Endodermal cell (in vitro differentiated cells): ENCODE results near the gene NAB1. TPM values are rescaled to one million over a fixed set of nuclear protein-coding genes. Genes with fewer than 3 reads are reported as not detected.
A peak's percentile ranks its signal among the peaks of the same experiment; 100 is the strongest.

Experiments
- DNase-seq: peaks from one replicate; pipeline ENCODE4 v3.0.0-alpha.2; 2017
- H3K27ac ChIP-seq: 2 replicates; pipeline ENCODE4 v1.5.1; 2013; ENCODE audit warnings: mild to moderate bottlenecking, low read depth, low read length, moderate library complexity
- H3K27me3 ChIP-seq: 2 replicates; pipeline ENCODE4 v1.6.1; 2013; ENCODE audit warnings: mild to moderate bottlenecking, low read length, moderate library complexity; ENCODE audit not compliant: insufficient read depth, control insufficient read depth, poor library complexity, severe bottlenecking
- H3K36me3 ChIP-seq: 2 replicates; pipeline ENCODE4 v1.7.0; 2013; ENCODE audit warnings: mild to moderate bottlenecking, low read length, moderate library complexity; ENCODE audit not compliant: control insufficient read depth, insufficient read depth
- H3K4me1 ChIP-seq: one replicate; pipeline ENCODE4 v1.7.0; 2013; ENCODE audit warnings: low read length; ENCODE audit not compliant: control insufficient read depth, insufficient read depth
- H3K4me3 ChIP-seq: 2 replicates; pipeline ENCODE4 v1.5.1; 2013; ENCODE audit warnings: mild to moderate bottlenecking, low read length, moderate library complexity
- H3K9ac ChIP-seq: 2 replicates; pipeline ENCODE4 v1.6.1; 2013; ENCODE audit warnings: mild to moderate bottlenecking, low read length, moderate library complexity; ENCODE audit not compliant: poor library complexity, severe bottlenecking; ENCODE audit errors: extremely low read depth
- H3K9me3 ChIP-seq: 2 replicates; pipeline ENCODE4 v1.6.1; 2013; ENCODE audit warnings: mild to moderate bottlenecking, low read length, moderate library complexity; ENCODE audit not compliant: control insufficient read depth
- H3K27ac Mint-ChIP-seq: 2 replicates; pipeline ENCODE4 v1.8.0; 2020; ENCODE audit warnings: mixed read lengths
- H3K27me3 Mint-ChIP-seq: 2 replicates; pipeline ENCODE4 v1.8.0; 2021; ENCODE audit warnings: mild to moderate bottlenecking, mixed read lengths; ENCODE audit not compliant: insufficient read depth
- H3K36me3 Mint-ChIP-seq: 2 replicates; pipeline ENCODE4 v1.8.0; 2020; ENCODE audit warnings: low read depth, mixed read lengths
- H3K4me1 Mint-ChIP-seq: 2 replicates; pipeline ENCODE4 v1.8.0; 2020; ENCODE audit warnings: mixed read lengths
- H3K4me3 Mint-ChIP-seq: 2 replicates; pipeline ENCODE4 v1.8.0; 2020; ENCODE audit warnings: mild to moderate bottlenecking, moderate library complexity, mixed read lengths
- H3K9me3 Mint-ChIP-seq: 2 replicates; pipeline ENCODE4 v1.8.0; 2020; ENCODE audit warnings: mild to moderate bottlenecking, mixed read lengths
- CTCF ChIP-seq: fragments of 200-600 bp; sonication (generic); conservative IDR thresholded peaks from 2 replicates; pipeline ENCODE4 v1.5.0; 2021; ENCODE audit warnings: antibody characterized with exemption, mild to moderate bottlenecking
- WGBS, 2 experiments: methylation state at CpG; one replicate each; pipeline versions ENCODE4 v1.1.5 to v1.1.7; 2013; ENCODE audit warnings: missing lambda C conversion rate in 2 of 2, mixed read lengths in 1 of 2; ENCODE audit not compliant: insufficient coverage in 1 of 2, insufficient read length in 1 of 2; 5-methylcytosine and 5-hydroxymethylcytosine counted together
- total RNA-seq, 2 donors: library from RNA; stranded (reverse); fragmentation: NEBNext Ultra II Directional in 1 of 2; extraction: Animal tissue kit (Norgen Biotek cat#: 25700) in 1 of 2; gene quantifications; 2 replicates in 1 of 2; 3 replicates in 1 of 2; pipeline ENCODE4 v1.2.1, GENCODE V29; 2021

The NAB1 gene
- total RNA-seq, 2 donors from 2014 or later = 21.7 to 36.1 TPM

GRCh38 chr2:190634381-190634780 lies 14.5 kb upstream of the NAB1 start:
- H3K9me3 Mint-ChIP-seq = no peaks in the 10 kb centered on the region
- Histone ChIP-seq H3K4me3 (no peak overlapping the region), H3K36me3 (no peaks in the 10 kb centered on the region), H3K4me1 (peaks cover 14% of the 10 kb centered on the region), H3K27me3 (no peaks in the 10 kb centered on the region), H3K9me3 (no peaks in the 10 kb centered on the region), H3K9ac (no peak overlapping the region), H3K27ac (no peak overlapping the region)
- 92 to 96% methylated on average over 3 of the region's 3 CpGs for WGBS, 2 experiments
- peak overlapping the region; percentile 62 for H3K27ac Mint-ChIP-seq
- H3K36me3 Mint-ChIP-seq = no peaks in the 10 kb centered on the region
- TF ChIP-seq CTCF = no peak
- H3K4me1 Mint-ChIP-seq = peaks cover 29% of the 10 kb centered on the region
- H3K27me3 Mint-ChIP-seq = no peaks in the 10 kb centered on the region
- no peak for DNase-seq
- no peak overlapping the region for H3K4me3 Mint-ChIP-seq

GRCh38 chr2:190635781-190636180 lies 13.1 kb upstream of the NAB1 start:
- H3K27me3 ChIP-seq = no peaks in the 10 kb centered on the region
- H3K4me1 Mint-ChIP-seq = peaks cover 27% of the 10 kb centered on the region
- WGBS, 2 experiments = 94 to 100% methylated on average over 1 to 4 of the region's 4 CpGs
- H3K27me3 Mint-ChIP-seq = no peaks in the 10 kb centered on the region
- H3K9me3 Mint-ChIP-seq = no peaks in the 10 kb centered on the region
- H3K27ac ChIP-seq = no peak overlapping the region
- DNase-seq = no peak
- H3K36me3 ChIP-seq = no peaks in the 10 kb centered on the region
- H3K9ac ChIP-seq = no peak overlapping the region
- no peaks in the 10 kb centered on the region for H3K9me3 ChIP-seq
- H3K4me1 ChIP-seq = peaks cover 14% of the 10 kb centered on the region
- no peak overlapping the region for H3K27ac Mint-ChIP-seq
- TF ChIP-seq CTCF = peak; percentile 15
- H3K4me3 Mint-ChIP-seq = no peak overlapping the region
- no peaks in the 10 kb centered on the region for H3K36me3 Mint-ChIP-seq
- no peak overlapping the region for H3K4me3 ChIP-seq

- Mint-ChIP-seq H3K36me3 (no peaks in the 10 kb centered on the region), H3K9me3 (no peaks in the 10 kb centered on the region), H3K4me3 (no peak overlapping the region), H3K4me1 (peaks cover 30% of the 10 kb centered on the region), H3K27ac (peak overlapping the region; percentile 32), H3K27me3 (no peaks in the 10 kb centered on the region)
- 86% methylated on average over 3 of the region's 3 CpGs; no CpG with 5 or more reads in 1 of the 2 experiments for WGBS, 2 experiments
- Histone ChIP-seq H3K9ac (peak overlapping the region; percentile 34), H3K27ac (no peak overlapping the region), H3K36me3 (no peaks in the 10 kb centered on the region), H3K4me1 (peaks cover 14% of the 10 kb centered on the region), H3K4me3 (no peak overlapping the region), H3K9me3 (no peaks in the 10 kb centered on the region), H3K27me3 (no peaks in the 10 kb centered on the region)
- TF ChIP-seq CTCF = no peak
- DNase-seq = no peak
These were observed 12.5 kb upstream of the NAB1 start for GRCh38 chr2:190636361-190636760.
